Subcutaneous abdominal adipose tissue (tissue), 5 donors: ENCODE data around the gene SAYSD1.

Experiments used
- H3K27ac ChIP-seq: one replicate; pipeline ENCODE4 v1.7.0; 2013; ENCODE audit warnings: low read depth, mild to moderate bottlenecking, inconsistent platforms, low read length, moderate library complexity
- H3K27me3 ChIP-seq, 5 donors: one replicate each; pipeline ENCODE4 v1.7.0; 2013; ENCODE audit warnings: low read length in 5 of 5, inconsistent platforms in 1 of 5; ENCODE audit not compliant: control insufficient read depth in 5 of 5, insufficient read depth in 4 of 5
- H3K36me3 ChIP-seq, 5 donors: one replicate each; pipeline ENCODE4 v1.7.0; 2013; ENCODE audit warnings: low read length in 5 of 5; ENCODE audit not compliant: control insufficient read depth in 5 of 5, insufficient read depth in 5 of 5
- H3K4me1 ChIP-seq, 5 donors: one replicate each; pipeline ENCODE4 v1.7.0; 2013; ENCODE audit warnings: low read length in 5 of 5, mild to moderate bottlenecking in 3 of 5, moderate library complexity in 1 of 5; ENCODE audit not compliant: control insufficient read depth in 5 of 5, insufficient read depth in 5 of 5
- H3K4me3 ChIP-seq, 5 donors: one replicate each; pipeline ENCODE4 v1.7.0; 2013; ENCODE audit warnings: low read length in 5 of 5, low read depth in 1 of 5
- H3K9ac ChIP-seq, 5 donors: one replicate each; pipeline ENCODE4 v1.7.0; 2013; ENCODE audit warnings: low read length in 5 of 5, mild to moderate bottlenecking in 4 of 5, moderate library complexity in 3 of 5
- H3K9me3 ChIP-seq, 5 donors: one replicate each; pipeline ENCODE4 v1.7.0; 2013; ENCODE audit warnings: low read length in 5 of 5; ENCODE audit not compliant: control insufficient read depth in 5 of 5
- donor health status: healthy.
- donor health status: healthy.
- donor health status: healthy.
- donor health status: healthy.
- donor health status: healthy.

SAYSD1 gene

GRCh38 chr6:39061182-39061581, 53.8 kb downstream of the SAYSD1 start:
- Histone ChIP-seq H3K9ac (no peak overlapping the region), H3K27ac (no peak overlapping the region), H3K36me3 (no peaks in the 10 kb centered on the region), H3K27me3 (peaks cover 12 to 42% (median 24%) of the 10 kb centered on the region in 5 donors), H3K9me3 (no peaks in the 10 kb centered on the region), H3K4me1 (peaks cover 0 to 5% (median 0%) of the 10 kb centered on the region in 5 donors), H3K4me3 (no peak overlapping the region)

DNA sequence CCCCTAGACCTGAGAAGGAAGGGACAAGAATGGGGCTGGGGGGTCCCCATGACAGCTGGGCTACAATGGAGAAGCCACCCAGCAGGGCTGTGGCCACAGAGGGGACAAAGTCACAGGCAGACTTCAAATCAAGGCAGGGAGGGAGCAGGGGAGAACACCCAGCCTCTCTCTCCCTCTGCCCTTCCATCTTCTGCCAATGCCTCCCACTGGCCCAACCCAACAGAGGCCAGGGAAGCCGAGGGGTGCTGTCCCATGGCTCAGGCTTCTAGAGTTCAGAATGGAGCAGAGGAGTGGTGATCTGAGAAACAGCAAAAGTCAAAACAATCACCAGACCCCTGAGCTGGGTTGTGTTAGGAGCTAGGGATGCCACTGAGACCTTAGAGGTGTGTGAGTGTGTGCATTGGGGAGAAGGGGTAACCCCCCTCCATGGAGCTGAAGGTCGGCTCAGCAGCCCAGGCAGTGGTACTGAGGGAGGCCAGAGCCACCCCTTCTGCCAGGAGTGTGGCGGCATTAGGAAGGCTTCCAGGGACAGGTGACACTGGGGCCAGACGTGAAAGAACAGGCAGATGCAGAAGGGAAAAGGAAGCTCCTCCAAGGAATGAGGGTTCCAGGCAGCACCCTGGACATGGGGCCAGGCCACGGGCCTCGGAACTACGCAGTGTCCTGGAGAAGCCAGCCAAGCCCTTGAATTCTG, 54.4 kb downstream of the SAYSD1 start:
- peaks cover 16 to 39% (median 18%) of the 10 kb centered on the region in 5 donors for H3K27me3 ChIP-seq
- no peaks in the 10 kb centered on the region for H3K36me3 ChIP-seq
- H3K9ac ChIP-seq: no peak overlapping the region
- H3K27ac ChIP-seq: no peak overlapping the region
- peaks cover 0 to 5% (median 0%) of the 10 kb centered on the region in 5 donors for H3K4me1 ChIP-seq
- H3K4me3 ChIP-seq: no peak overlapping the region
- H3K9me3 ChIP-seq: no peaks in the 10 kb centered on the region

- H3K27ac ChIP-seq: no peak overlapping the region
- H3K36me3 ChIP-seq: no peaks in the 10 kb centered on the region
- H3K9ac ChIP-seq: no peak overlapping the region
- peaks cover 13 to 34% (median 17%) of the 10 kb centered on the region in 5 donors for H3K27me3 ChIP-seq
- H3K4me1 ChIP-seq: peaks cover 0 to 5% (median 0%) of the 10 kb centered on the region in 5 donors
- no peaks in the 10 kb centered on the region for H3K9me3 ChIP-seq
- H3K4me3 ChIP-seq: no peak overlapping the region
Measured at GRCh38 chr6:39059496-39060310, 55.3 kb downstream of the SAYSD1 start.

GRCh38 chr6:39058471-39059147, 56.4 kb downstream of the SAYSD1 start:
- H3K27ac ChIP-seq: no peak overlapping the region
- no peaks in the 10 kb centered on the region for H3K9me3 ChIP-seq
- H3K9ac ChIP-seq: no peak overlapping the region
- H3K4me3 ChIP-seq: no peak overlapping the region
- peaks cover 0 to 5% (median 0%) of the 10 kb centered on the region in 5 donors for H3K4me1 ChIP-seq
- peaks cover 13 to 34% (median 17%) of the 10 kb centered on the region in 5 donors for H3K27me3 ChIP-seq
- no peaks in the 10 kb centered on the region for H3K36me3 ChIP-seq

DNA sequence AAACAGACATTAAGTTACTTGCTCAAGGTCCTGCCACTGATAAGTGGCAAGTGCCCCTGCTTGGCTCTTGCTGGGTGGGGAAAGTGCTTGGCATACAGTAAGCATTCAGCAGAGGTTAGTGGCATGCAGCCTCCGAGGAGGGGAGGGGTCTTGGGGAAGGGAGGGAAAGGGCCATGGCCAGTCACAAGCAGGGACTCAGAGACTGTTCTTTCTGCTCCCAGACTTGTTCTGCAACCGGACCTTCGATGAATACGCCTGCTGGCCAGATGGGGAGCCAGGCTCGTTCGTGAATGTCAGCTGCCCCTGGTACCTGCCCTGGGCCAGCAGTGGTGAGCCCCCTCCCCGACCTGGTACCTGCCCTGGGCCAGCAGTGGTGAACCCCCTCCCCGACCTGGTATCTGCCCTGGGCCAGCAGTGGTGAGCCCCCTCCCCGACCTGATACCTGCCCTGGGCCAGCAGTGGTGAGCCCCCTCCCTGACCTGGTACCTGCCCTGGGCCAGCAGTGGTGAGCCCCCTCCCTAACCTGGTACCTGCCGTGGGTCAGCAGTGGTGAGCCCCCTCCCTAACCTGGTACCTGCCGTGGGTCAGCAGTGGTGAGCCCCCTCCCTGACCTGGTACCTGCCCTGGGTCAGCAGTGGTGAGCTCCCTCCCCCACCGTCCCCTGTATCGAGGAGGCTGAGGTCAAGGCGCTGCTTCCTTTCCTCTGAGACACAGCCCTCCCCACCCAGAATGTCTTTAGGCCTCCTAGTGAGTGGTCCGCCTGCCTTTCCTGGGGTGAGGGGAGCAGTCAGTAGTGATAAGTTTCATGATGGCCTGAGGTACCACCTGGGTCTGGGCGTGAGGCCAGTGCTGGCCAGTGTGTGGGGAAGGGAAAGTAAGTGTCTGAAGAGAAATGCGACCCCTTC, 57.5 kb downstream of the SAYSD1 start:
- Histone ChIP-seq H3K4me3 (no peak overlapping the region), H3K27ac (no peak overlapping the region), H3K36me3 (no peaks in the 10 kb centered on the region), H3K27me3 (peaks cover 15 to 34% (median 17%) of the 10 kb centered on the region in 5 donors), H3K4me1 (peaks cover 0 to 5% (median 0%) of the 10 kb centered on the region in 5 donors), H3K9me3 (no peaks in the 10 kb centered on the region), H3K9ac (no peak overlapping the region)

GRCh38 chr6:39056681-39057080, 58.3 kb downstream of the SAYSD1 start:
- Histone ChIP-seq H3K4me3 (no peak overlapping the region), H3K9me3 (no peaks in the 10 kb centered on the region), H3K27ac (no peak overlapping the region), H3K27me3 (peaks cover 15 to 32% (median 21%) of the 10 kb centered on the region in 5 donors), H3K9ac (no peak overlapping the region), H3K4me1 (no peaks in the 10 kb centered on the region), H3K36me3 (no peaks in the 10 kb centered on the region)

DNA sequence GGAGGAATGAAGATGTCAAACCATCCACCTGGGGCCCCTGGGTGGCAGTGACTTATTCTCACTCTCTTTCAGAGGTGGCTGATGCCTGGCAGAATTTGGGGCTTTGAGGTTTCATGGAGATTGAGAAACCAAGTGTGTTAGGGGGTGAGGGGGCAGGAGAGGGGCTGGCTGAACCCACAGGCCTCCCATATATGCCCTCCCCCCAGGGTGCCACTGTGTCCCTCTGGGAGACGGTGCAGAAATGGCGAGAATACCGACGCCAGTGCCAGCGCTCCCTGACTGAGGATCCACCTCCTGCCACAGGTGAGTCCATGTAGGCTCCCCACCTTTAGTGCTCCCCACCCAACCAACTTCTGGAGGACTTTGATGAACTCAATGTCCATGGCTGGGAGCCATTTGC, 58.8 kb downstream of the SAYSD1 start:
- Histone ChIP-seq H3K4me1 (no peaks in the 10 kb centered on the region), H3K9ac (no peak overlapping the region)

GRCh38 chr6:39055661-39056060, 59.3 kb downstream of the SAYSD1 start:
- no peak overlapping the region for H3K27ac ChIP-seq
- no peaks in the 10 kb centered on the region for H3K36me3 ChIP-seq
- no peak overlapping the region for H3K9ac ChIP-seq
- H3K27me3 ChIP-seq: peaks cover 11 to 31% (median 21%) of the 10 kb centered on the region in 5 donors
- no peak overlapping the region for H3K4me3 ChIP-seq
- H3K9me3 ChIP-seq: no peaks in the 10 kb centered on the region
- H3K4me1 ChIP-seq: no peaks in the 10 kb centered on the region

More for the DNA sequence above, 58.8 kb downstream of the SAYSD1 start:
- H3K27me3 ChIP-seq: peaks cover 15 to 36% (median 21%) of the 10 kb centered on the region in 5 donors
- H3K36me3 ChIP-seq: no peaks in the 10 kb centered on the region
- no peaks in the 10 kb centered on the region for H3K9me3 ChIP-seq
- no peak overlapping the region for H3K27ac ChIP-seq
- H3K4me3 ChIP-seq: no peak overlapping the region

DNA sequence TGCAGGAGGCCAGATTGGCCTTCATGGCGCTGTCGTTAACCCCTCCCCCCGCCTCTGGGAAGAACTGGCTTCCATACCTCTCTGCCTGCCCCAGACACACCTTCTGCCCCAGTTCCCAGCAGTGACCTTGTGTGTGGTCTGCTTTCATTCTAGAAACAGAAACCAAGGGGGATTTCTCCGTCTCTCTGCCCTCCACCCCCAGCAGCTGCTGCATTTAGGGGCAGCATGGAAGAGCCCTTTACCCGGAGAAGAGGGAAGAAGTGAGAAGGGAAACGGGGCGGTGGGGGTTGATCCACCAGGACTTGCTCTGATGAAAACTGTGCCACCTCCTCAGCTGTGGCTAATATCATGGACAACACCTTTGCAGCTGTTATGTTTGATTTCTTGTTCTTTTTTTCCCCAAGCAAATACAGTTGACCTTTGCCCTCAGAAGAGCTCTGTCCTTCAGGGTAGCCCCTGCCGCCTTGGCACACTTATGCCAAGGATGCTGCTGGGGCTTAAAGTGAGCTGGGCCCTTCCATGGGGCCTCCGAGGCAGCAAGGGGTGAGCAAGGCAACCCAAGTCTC, 60.3 kb downstream of the SAYSD1 start:
- no peak overlapping the region for H3K4me3 ChIP-seq
- H3K4me1 ChIP-seq: no peaks in the 10 kb centered on the region
- no peak overlapping the region for H3K27ac ChIP-seq
- H3K9ac ChIP-seq: no peak overlapping the region
- no peaks in the 10 kb centered on the region for H3K9me3 ChIP-seq
- H3K27me3 ChIP-seq: peaks cover 14 to 28% (median 22%) of the 10 kb centered on the region in 5 donors
- no peaks in the 10 kb centered on the region for H3K36me3 ChIP-seq
